Measurements from ENCODE around the gene NXPH1.

NXPH1 gene

GRCh38 chr7:8433477-8434289 is at the start of gene NXPH1:
TSS of gene NXPH1 (plus strand) at chr7:8433609.
- no peak within 1 kb of the TSS for H3K4me3 ChIP-seq (ENCODE audit: low read length in 2 of 2)

GRCh38 chr7:8384901-8385300 is 48.5 kb upstream of the NXPH1 start:
- Histone ChIP-seq H3K27ac (ENCODE audit: low read depth in 2 of 2, low read length in 2 of 2) (no peak overlapping the region), H3K4me3 (ENCODE audit: low read length in 2 of 2) (no peak overlapping the region), H3K36me3 (ENCODE audit: control insufficient read depth in 2 of 2, insufficient read depth in 2 of 2, low read length in 2 of 2) (no peaks in the 10 kb centered on the region), H3K4me1 (ENCODE audit: control insufficient read depth in 2 of 2, insufficient read depth in 2 of 2, low read length in 2 of 2) (no peaks in the 10 kb centered on the region), H3K9me3 (ENCODE audit: control insufficient read depth in 2 of 2, low read length in 2 of 2) (no peaks in the 10 kb centered on the region), H3K27me3 (ENCODE audit: control insufficient read depth in 2 of 2, insufficient read depth in 2 of 2, low read length in 2 of 2) (no peaks in the 10 kb centered on the region), H3K9ac (ENCODE audit: low read depth in 1 of 2, low read length in 2 of 2) (no peak overlapping the region)

More at GRCh38 chr7:8433477-8434289, at the start of gene NXPH1:
- H3K4me1 ChIP-seq (ENCODE audit: control insufficient read depth in 2 of 2, insufficient read depth in 2 of 2, low read length in 2 of 2), result peaks cover 0 to 2% of the 10 kb centered on the region in 2 donors
- H3K27me3 ChIP-seq (ENCODE audit: control insufficient read depth in 2 of 2, insufficient read depth in 2 of 2, low read length in 2 of 2), result peaks cover 43 to 47% of the 10 kb centered on the region in 2 donors
- H3K9ac ChIP-seq (ENCODE audit: low read depth in 1 of 2, low read length in 2 of 2), result no peak within 1 kb of the TSS
- no peaks in the 10 kb centered on the region for H3K9me3 ChIP-seq (ENCODE audit: control insufficient read depth in 2 of 2, low read length in 2 of 2)
- H3K27ac ChIP-seq (ENCODE audit: low read depth in 2 of 2, low read length in 2 of 2), result no peak within 1 kb of the TSS
- no peaks in the 10 kb centered on the region for H3K36me3 ChIP-seq (ENCODE audit: control insufficient read depth in 2 of 2, insufficient read depth in 2 of 2, low read length in 2 of 2)

- H3K4me1 ChIP-seq (ENCODE audit: control insufficient read depth in 2 of 2, insufficient read depth in 2 of 2, low read length in 2 of 2), result peaks cover 0 to 2% of the 10 kb centered on the region in 2 donors
- no peaks in the 10 kb centered on the region for H3K36me3 ChIP-seq (ENCODE audit: control insufficient read depth in 2 of 2, insufficient read depth in 2 of 2, low read length in 2 of 2)
- no peaks in the 10 kb centered on the region for H3K9me3 ChIP-seq (ENCODE audit: control insufficient read depth in 2 of 2, low read length in 2 of 2)
- no peak overlapping the region for H3K4me3 ChIP-seq (ENCODE audit: low read length in 2 of 2)
- no peaks in the 10 kb centered on the region for H3K27me3 ChIP-seq (ENCODE audit: control insufficient read depth in 2 of 2, insufficient read depth in 2 of 2, low read length in 2 of 2)
- H3K9ac ChIP-seq (ENCODE audit: low read depth in 1 of 2, low read length in 2 of 2), result no peak overlapping the region
- no peak overlapping the region for H3K27ac ChIP-seq (ENCODE audit: low read depth in 2 of 2, low read length in 2 of 2)
Measured at GRCh38 chr7:8386926-8387550, 46.4 kb upstream of the NXPH1 start.

GRCh38 chr7:8387551-8388256 is 45.7 kb upstream of the NXPH1 start:
- H3K9me3 ChIP-seq (ENCODE audit: control insufficient read depth in 2 of 2, low read length in 2 of 2), result no peaks in the 10 kb centered on the region
- no peaks in the 10 kb centered on the region for H3K36me3 ChIP-seq (ENCODE audit: control insufficient read depth in 2 of 2, insufficient read depth in 2 of 2, low read length in 2 of 2)
- H3K9ac ChIP-seq (ENCODE audit: low read depth in 1 of 2, low read length in 2 of 2), result no peak overlapping the region
- peaks cover 0 to 2% of the 10 kb centered on the region in 2 donors for H3K4me1 ChIP-seq (ENCODE audit: control insufficient read depth in 2 of 2, insufficient read depth in 2 of 2, low read length in 2 of 2)
- H3K27ac ChIP-seq (ENCODE audit: low read depth in 2 of 2, low read length in 2 of 2), result no peak overlapping the region
- H3K27me3 ChIP-seq (ENCODE audit: control insufficient read depth in 2 of 2, insufficient read depth in 2 of 2, low read length in 2 of 2), result no peaks in the 10 kb centered on the region
- H3K4me3 ChIP-seq (ENCODE audit: low read length in 2 of 2), result no peak overlapping the region

GRCh38 chr7:8388257-8388625 is 45.2 kb upstream of the NXPH1 start:
- H3K36me3 ChIP-seq (ENCODE audit: control insufficient read depth in 2 of 2, insufficient read depth in 2 of 2, low read length in 2 of 2), result no peaks in the 10 kb centered on the region

GRCh38 chr7:8389593-8390261 is 43.7 kb upstream of the NXPH1 start:
- peaks cover 0 to 2% of the 10 kb centered on the region in 2 donors for H3K4me1 ChIP-seq (ENCODE audit: control insufficient read depth in 2 of 2, insufficient read depth in 2 of 2, low read length in 2 of 2)
- no peaks in the 10 kb centered on the region for H3K9me3 ChIP-seq (ENCODE audit: control insufficient read depth in 2 of 2, low read length in 2 of 2)
- H3K36me3 ChIP-seq (ENCODE audit: control insufficient read depth in 2 of 2, insufficient read depth in 2 of 2, low read length in 2 of 2), result no peaks in the 10 kb centered on the region
- no peaks in the 10 kb centered on the region for H3K27me3 ChIP-seq (ENCODE audit: control insufficient read depth in 2 of 2, insufficient read depth in 2 of 2, low read length in 2 of 2)
- H3K27ac ChIP-seq (ENCODE audit: low read depth in 2 of 2, low read length in 2 of 2), result no peak overlapping the region
- H3K4me3 ChIP-seq (ENCODE audit: low read length in 2 of 2), result no peak overlapping the region
- H3K9ac ChIP-seq (ENCODE audit: low read depth in 1 of 2, low read length in 2 of 2), result no peak overlapping the region

More at GRCh38 chr7:8388257-8388625, 45.2 kb upstream of the NXPH1 start:
- Histone ChIP-seq H3K27me3 (ENCODE audit: control insufficient read depth in 2 of 2, insufficient read depth in 2 of 2, low read length in 2 of 2) (no peaks in the 10 kb centered on the region), H3K9me3 (ENCODE audit: control insufficient read depth in 2 of 2, low read length in 2 of 2) (no peaks in the 10 kb centered on the region), H3K4me3 (ENCODE audit: low read length in 2 of 2) (no peak overlapping the region), H3K4me1 (ENCODE audit: control insufficient read depth in 2 of 2, insufficient read depth in 2 of 2, low read length in 2 of 2) (peaks cover 0 to 2% of the 10 kb centered on the region in 2 donors), H3K27ac (ENCODE audit: low read depth in 2 of 2, low read length in 2 of 2) (no peak overlapping the region), H3K9ac (ENCODE audit: low read depth in 1 of 2, low read length in 2 of 2) (no peak overlapping the region)

GRCh38 chr7:8390262-8390626 is 43.2 kb upstream of the NXPH1 start:
- no peak overlapping the region for H3K9ac ChIP-seq (ENCODE audit: low read depth in 1 of 2, low read length in 2 of 2)
- H3K4me1 ChIP-seq (ENCODE audit: control insufficient read depth in 2 of 2, insufficient read depth in 2 of 2, low read length in 2 of 2), result peaks cover 0 to 2% of the 10 kb centered on the region in 2 donors
- H3K27ac ChIP-seq (ENCODE audit: low read depth in 2 of 2, low read length in 2 of 2), result no peak overlapping the region
- H3K27me3 ChIP-seq (ENCODE audit: control insufficient read depth in 2 of 2, insufficient read depth in 2 of 2, low read length in 2 of 2), result no peaks in the 10 kb centered on the region
- no peak overlapping the region for H3K4me3 ChIP-seq (ENCODE audit: low read length in 2 of 2)
- H3K9me3 ChIP-seq (ENCODE audit: control insufficient read depth in 2 of 2, low read length in 2 of 2), result no peaks in the 10 kb centered on the region
- H3K36me3 ChIP-seq (ENCODE audit: control insufficient read depth in 2 of 2, insufficient read depth in 2 of 2, low read length in 2 of 2), result no peaks in the 10 kb centered on the region

- Histone ChIP-seq H3K36me3 (ENCODE audit: control insufficient read depth in 2 of 2, insufficient read depth in 2 of 2, low read length in 2 of 2) (no peaks in the 10 kb centered on the region), H3K4me3 (ENCODE audit: low read length in 2 of 2) (no peak overlapping the region), H3K9me3 (ENCODE audit: control insufficient read depth in 2 of 2, low read length in 2 of 2) (no peaks in the 10 kb centered on the region), H3K27me3 (ENCODE audit: control insufficient read depth in 2 of 2, insufficient read depth in 2 of 2, low read length in 2 of 2) (no peaks in the 10 kb centered on the region), H3K9ac (ENCODE audit: low read depth in 1 of 2, low read length in 2 of 2) (no peak overlapping the region), H3K4me1 (ENCODE audit: control insufficient read depth in 2 of 2, insufficient read depth in 2 of 2, low read length in 2 of 2) (peaks cover 0 to 2% of the 10 kb centered on the region in 2 donors), H3K27ac (ENCODE audit: low read depth in 2 of 2, low read length in 2 of 2) (no peak overlapping the region)
Measured at GRCh38 chr7:8391353-8392062, 41.9 kb upstream of the NXPH1 start.

- Histone ChIP-seq H3K4me1 (ENCODE audit: control insufficient read depth in 2 of 2, insufficient read depth in 2 of 2, low read length in 2 of 2) (peaks cover 0 to 2% of the 10 kb centered on the region in 2 donors), H3K27me3 (ENCODE audit: control insufficient read depth in 2 of 2, insufficient read depth in 2 of 2, low read length in 2 of 2) (no peaks in the 10 kb centered on the region), H3K27ac (ENCODE audit: low read depth in 2 of 2, low read length in 2 of 2) (no peak overlapping the region), H3K9me3 (ENCODE audit: control insufficient read depth in 2 of 2, low read length in 2 of 2) (no peaks in the 10 kb centered on the region), H3K36me3 (ENCODE audit: control insufficient read depth in 2 of 2, insufficient read depth in 2 of 2, low read length in 2 of 2) (no peaks in the 10 kb centered on the region), H3K4me3 (ENCODE audit: low read length in 2 of 2) (no peak overlapping the region), H3K9ac (ENCODE audit: low read depth in 1 of 2, low read length in 2 of 2) (no peak overlapping the region)
Measured at GRCh38 chr7:8396294-8396693, 37.1 kb upstream of the NXPH1 start.

Measured in mucosa of rectum (tissue), 2 donors.